H1 (cell line): Measurements from ENCODE around the gene ZNHIT3. TPM values are rescaled to one million over a fixed set of nuclear protein-coding genes. Genes with fewer than 3 reads are reported as not detected.

Experiments used
- CTCF ChIA-PET: fragments of 300-600 bp; sonication (Branson Sonifier 250); formaldehyde crosslinking; loops from one replicate; lab custom pipeline; 2021; ENCODE audit not compliant: partially characterized antibody; lab: Charles Lee
- POLR2A ChIA-PET: fragments of 300-600 bp; sonication (Branson Sonifier 250); formaldehyde crosslinking; loops from one replicate; lab custom pipeline; 2021; ENCODE audit warnings: inconsistent platforms; ENCODE audit not compliant: partially characterized antibody; lab: Charles Lee
- DNase-seq, 2 experiments: peaks; one replicate each; pipeline versions ENCODE4 v3.0.0 to v3.0.0-alpha.2; 2010 to 2022; ENCODE audit warnings: low spot score in 2 of 2, low read depth in 1 of 2, mixed read lengths in 1 of 2
- FAIRE-seq: peaks from 2 replicates; lab custom pipeline; 2011; peaks lifted over from hg19 to GRCh38; lab: Jason Lieb, UNC
- H2AFZ ChIP-seq: 2 replicates; pipeline ENCODE4 v1.8.1; 2012; ENCODE audit warnings: low read length, inconsistent platforms
- H2AK5ac ChIP-seq: 2 replicates; pipeline ENCODE4 v1.6.1; 2013; ENCODE audit warnings: low read depth, low read length
- H2BK120ac ChIP-seq: replicated peaks from 2 replicates; pipeline ENCODE3; 2013; ENCODE audit warnings: low read depth, low read length, inconsistent platforms
- H2BK12ac ChIP-seq: 2 replicates; pipeline ENCODE4 v1.6.1; 2013; ENCODE audit warnings: low read depth, low read length
- H2BK15ac ChIP-seq: 2 replicates; pipeline ENCODE4 v1.6.1; 2013; ENCODE audit warnings: low read length
- H2BK20ac ChIP-seq: 2 replicates; pipeline ENCODE4 v1.6.1; 2013; ENCODE audit warnings: low read length
- H2BK5ac ChIP-seq: 2 replicates; pipeline ENCODE4 v1.6.1; 2013; ENCODE audit warnings: low read depth, low read length
- H3K14ac ChIP-seq: 2 replicates; pipeline ENCODE4 v1.6.1; 2013; ENCODE audit warnings: inconsistent platforms; ENCODE audit not compliant: insufficient read length
- H3K18ac ChIP-seq: 2 replicates; pipeline ENCODE4 v1.6.1; 2013; ENCODE audit warnings: low read length; ENCODE audit errors: extremely low read depth
- H3K23ac ChIP-seq: 2 replicates; pipeline ENCODE4 v1.6.1; 2013; ENCODE audit warnings: inconsistent platforms; ENCODE audit not compliant: insufficient read length
- H3K23me2 ChIP-seq: 2 replicates; pipeline ENCODE4 v1.6.1; 2013; ENCODE audit warnings: low read depth, low read length
- H3K27ac ChIP-seq: 2 replicates; pipeline ENCODE4 v1.6.1; 2011; ENCODE audit warnings: low read depth, low read length, inconsistent platforms
- H3K27me3 ChIP-seq, 4 experiments: replicated peaks in 1 of 4; 1 replicate in 1 of 4; 2 replicates in 3 of 4; pipeline versions ENCODE4 v1.6.1 to v1.8.1; 2011 to 2013; ENCODE audit warnings: low read length in 3 of 4, mild to moderate bottlenecking in 3 of 4, inconsistent platforms in 2 of 4, mixed read lengths in 2 of 4, moderate library complexity in 1 of 4; ENCODE audit not compliant: control insufficient read depth in 3 of 4, insufficient read depth in 3 of 4; ENCODE audit errors: extremely low read depth in 1 of 4
- H3K36me3 ChIP-seq, 4 experiments: 2 replicates each; pipeline versions ENCODE4 v1.6.1 to v1.8.1; 2011 to 2013; ENCODE audit warnings: mild to moderate bottlenecking in 4 of 4, low read length in 3 of 4, moderate library complexity in 2 of 4, control low read depth in 1 of 4, inconsistent platforms in 1 of 4; ENCODE audit not compliant: insufficient read depth in 4 of 4, control insufficient read depth in 2 of 4
- H3K4ac ChIP-seq: replicated peaks from 2 replicates; pipeline ENCODE3; 2013; ENCODE audit warnings: low read length, low read depth, mixed read lengths, inconsistent platforms; ENCODE audit not compliant: insufficient read length
- H3K4me1 ChIP-seq, 4 experiments: replicated peaks in 1 of 4; 1 replicate in 1 of 4; 2 replicates in 3 of 4; pipeline versions ENCODE4 v1.6.1 to v1.8.1; 2011 to 2013; ENCODE audit warnings: low read length in 3 of 4, inconsistent platforms in 2 of 4, mixed read lengths in 1 of 4; ENCODE audit not compliant: insufficient read depth in 4 of 4, control insufficient read depth in 3 of 4
- H3K4me2 ChIP-seq, 2 experiments: 2 replicates each; pipeline versions ENCODE4 v1.6.1 to v1.8.1; 2011 to 2013; ENCODE audit warnings: low read depth in 2 of 2, low read length in 2 of 2, control low read depth in 1 of 2, inconsistent platforms in 1 of 2, mild to moderate bottlenecking in 1 of 2; ENCODE audit not compliant: insufficient read depth in 1 of 2
- H3K4me3 ChIP-seq, 4 experiments: fragments of 200-600, 300-600 bp in 1 of 4; sonication (generic), shearing (Covaris generic), sonication (Bioruptor Twin) in 1 of 4; 2 replicates each; pipeline versions ENCODE4 v1.5.1 to v1.8.1; 2011 to 2016; ENCODE audit warnings: low read length in 4 of 4, low read depth in 3 of 4, control low read depth in 2 of 4, inconsistent platforms in 2 of 4, mild to moderate bottlenecking in 2 of 4, mixed read lengths in 1 of 4, moderate library complexity in 1 of 4; ENCODE audit not compliant: insufficient read depth in 2 of 4; ENCODE audit errors: extremely low read depth in 1 of 4
- H3K56ac ChIP-seq: replicated peaks from 2 replicates; pipeline ENCODE3; 2013; ENCODE audit warnings: low read depth, mild to moderate bottlenecking, mixed read lengths, low read length, inconsistent platforms; ENCODE audit not compliant: insufficient read length
- H3K79me1 ChIP-seq: 2 replicates; pipeline ENCODE4 v1.6.1; 2013; ENCODE audit warnings: low read depth, low read length, control low read depth
- H3K79me2 ChIP-seq, 2 experiments: 2 replicates each; pipeline versions ENCODE4 v1.6.1 to v1.8.1; 2012 to 2013; ENCODE audit warnings: low read length in 2 of 2, mild to moderate bottlenecking in 2 of 2, inconsistent platforms in 1 of 2; ENCODE audit not compliant: insufficient read depth in 2 of 2, control insufficient read depth in 1 of 2
- H3K9ac ChIP-seq, 4 experiments: replicated peaks in 1 of 4; 1 replicate in 1 of 4; 2 replicates in 3 of 4; pipeline versions ENCODE4 v1.6.1 to v1.8.1; 2011 to 2013; ENCODE audit warnings: low read depth in 3 of 4, low read length in 3 of 4, control low read depth in 2 of 4, mild to moderate bottlenecking in 2 of 4, moderate library complexity in 2 of 4, inconsistent platforms in 1 of 4; ENCODE audit errors: extremely low read depth in 1 of 4
- H3K9me3 ChIP-seq, 2 experiments: 2 replicates each; pipeline versions ENCODE4 v1.6.1 to v1.8.1; 2012 to 2013; ENCODE audit warnings: mild to moderate bottlenecking in 2 of 2, moderate library complexity in 2 of 2, control low read depth in 1 of 2, inconsistent platforms in 1 of 2, low read depth in 1 of 2, low read length in 1 of 2, mixed read lengths in 1 of 2; ENCODE audit not compliant: insufficient read depth in 2 of 2
- H4K20me1 ChIP-seq, 2 experiments: replicated peaks in 1 of 2; 2 replicates each; pipeline versions ENCODE3 to v1.8.1; 2011 to 2013; ENCODE audit warnings: inconsistent platforms in 2 of 2, low read length in 2 of 2, mild to moderate bottlenecking in 1 of 2; ENCODE audit not compliant: insufficient read depth in 2 of 2, control insufficient read depth in 1 of 2
- H4K5ac ChIP-seq: 2 replicates; pipeline ENCODE4 v1.6.1; 2013; ENCODE audit warnings: low read length, low read depth, mixed read lengths, inconsistent platforms; ENCODE audit not compliant: insufficient read length
- H4K8ac ChIP-seq: 2 replicates; pipeline ENCODE4 v1.8.0; 2013; ENCODE audit warnings: mild to moderate bottlenecking, moderate library complexity, low read length, inconsistent platforms; ENCODE audit not compliant: insufficient read depth; ENCODE audit errors: extremely low read depth
- H4K91ac ChIP-seq: replicated peaks from 2 replicates; pipeline ENCODE3; 2013; ENCODE audit warnings: low read length, mixed read lengths, inconsistent platforms; ENCODE audit not compliant: insufficient read length
- ASH2L ChIP-seq: fragments of 200-600, 300-600 bp; sonication (generic); IDR thresholded peaks from one replicate; pipeline ENCODE4 v1.7.1; 2017; ENCODE audit warnings: low read length
- BACH1 ChIP-seq: IDR thresholded peaks from 2 replicates; pipeline ENCODE4 v1.6.1; 2012; ENCODE audit warnings: low read length, improper control_type of control experiment
- CHD2 ChIP-seq: IDR thresholded peaks from 2 replicates; pipeline ENCODE4 v1.6.1; 2012; ENCODE audit warnings: low read length, improper control_type of control experiment
- EGR1 ChIP-seq: IDR thresholded peaks from 2 replicates; pipeline ENCODE4 v1.6.1; 2011; ENCODE audit warnings: low read depth, low read length, borderline replicate concordance
- GABPA ChIP-seq: IDR thresholded peaks from 2 replicates; pipeline ENCODE4 v1.6.1; 2011; ENCODE audit warnings: mild to moderate bottlenecking, low read length, moderate library complexity, borderline replicate concordance; ENCODE audit not compliant: insufficient read depth
- HDAC2 ChIP-seq, 2 experiments: fragments of 300-600 bp in 1 of 2; sonication (generic) in 1 of 2; IDR thresholded peaks; 2 replicates each; pipeline ENCODE4 v1.6.1; 2011 to 2012; ENCODE audit warnings: low read depth in 2 of 2, low read length in 2 of 2, mild to moderate bottlenecking in 2 of 2, moderate library complexity in 2 of 2, borderline replicate concordance in 1 of 2, inconsistent platforms in 1 of 2
- JUND ChIP-seq: IDR thresholded peaks from 2 replicates; pipeline ENCODE4 v1.6.1; 2011; ENCODE audit warnings: mild to moderate bottlenecking, improper control_type of control experiment, low read length
- POLR2AphosphoS5 ChIP-seq: IDR thresholded peaks from 2 replicates; pipeline ENCODE4 v1.6.1; 2011; ENCODE audit warnings: low read depth, low read length
- RBBP5 ChIP-seq: IDR thresholded peaks from 2 replicates; pipeline ENCODE4 v1.7.1; 2012; ENCODE audit warnings: low read depth, mild to moderate bottlenecking, inconsistent platforms, low read length, moderate library complexity, borderline replicate concordance
- RFX5 ChIP-seq: IDR thresholded peaks from 2 replicates; pipeline ENCODE4 v1.6.1; 2011; ENCODE audit warnings: low read depth, low read length, improper control_type of control experiment, borderline replicate concordance
- RXRA ChIP-seq: IDR thresholded peaks from 2 replicates; pipeline ENCODE4 v1.6.1; 2011; ENCODE audit warnings: low read depth, mild to moderate bottlenecking, low read length, moderate library complexity; ENCODE audit not compliant: insufficient read depth
- WGBS, 2 experiments: shearing (Covaris generic) in 1 of 2; methylation state at CpG; one replicate each; pipeline versions ENCODE4 v1.1.6 to v1.1.7; 2013 to 2015; ENCODE audit warnings: low lambda C conversion rate in 2 of 2, mixed read lengths in 2 of 2, inconsistent platforms in 1 of 2, low coverage in 1 of 2, missing lambda C conversion rate in 1 of 2; ENCODE audit not compliant: insufficient replicate concordance in 2 of 2, insufficient coverage in 1 of 2, insufficient read length in 1 of 2; ENCODE audit errors: extremely low coverage in 1 of 2, missing lambda C conversion rate in 1 of 2; 5-methylcytosine and 5-hydroxymethylcytosine counted together
- polyA plus RNA-seq, 7 experiments: library from polyadenylated mRNA; depleted of rRNA in 3 of 7; stranded (reverse) in 5 of 7; unstranded in 2 of 7; fragments of >200 nt in 5 of 7; fragments of 200-250 nt in 2 of 7; gene quantifications; 1 replicate in 5 of 7; 2 replicates in 1 of 7; 4 replicates in 1 of 7; pipeline versions ENCODE4 v1.2.1 to v1.2.3, GENCODE V29; 2011 to 2013; ENCODE audit warnings: missing spikeins in 2 of 7, mixed read lengths in 2 of 7
- total RNA-seq: library from RNA; stranded (reverse); fragmentation: NEBNext Ultra II Directional; extraction: Animal tissue kit (Norgen Biotek cat#: 25700); gene quantifications from 2 replicates; pipeline ENCODE4 v1.2.1, GENCODE V29; 2021

ZNHIT3 gene
- total and polyA plus RNA-seq, 2 of the 8 experiments (the other 6 are each of a cell fraction or from before 2014, with no cell fraction given): 59.1 to 147 TPM

DNA sequence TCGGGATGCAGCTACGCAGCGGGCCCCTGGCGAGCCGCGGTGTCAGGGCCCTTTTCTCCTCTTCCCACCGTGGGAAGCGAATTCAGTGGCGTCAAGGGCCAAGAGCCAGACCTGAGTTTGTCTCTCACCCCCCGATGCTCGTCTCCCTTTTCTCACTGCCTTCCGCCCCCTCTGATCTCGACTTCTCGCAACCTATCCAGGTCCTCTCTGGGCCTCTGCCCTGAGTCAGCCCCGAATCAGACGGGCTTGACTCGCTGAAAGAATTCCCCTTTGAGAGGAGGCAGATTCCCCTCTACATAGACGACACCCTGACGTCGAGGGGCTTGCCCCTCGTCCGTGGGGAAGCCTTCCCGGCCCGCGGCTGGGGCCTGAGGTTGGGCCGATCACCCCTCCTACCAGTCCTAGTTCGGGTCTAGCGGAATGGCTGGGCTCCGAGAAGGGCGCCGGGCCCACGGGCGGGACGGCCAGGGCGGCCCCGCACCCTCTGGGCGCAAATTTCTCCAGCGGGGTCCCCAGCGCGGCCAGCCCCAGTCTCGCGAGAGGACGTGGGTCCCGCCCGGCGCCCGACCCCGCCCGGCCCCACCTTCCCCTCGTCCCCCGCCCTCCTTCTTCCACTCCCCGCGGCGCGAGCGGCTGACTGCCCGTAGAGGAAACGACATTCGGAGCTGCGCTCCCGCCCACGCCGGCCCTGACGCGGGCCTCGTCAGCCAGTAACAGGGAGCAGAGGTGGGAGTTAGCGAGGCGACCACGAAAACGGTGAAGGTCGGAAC lies 58.0 kb downstream of the ZNHIT3 start, which contains the start of gene GGNBP2:
Gene GGNBP2, plus strand, starts transcription at position 613 of the 770 bp plus-strand sequence. CDS start 806 bp downstream, outside the sequence.
- CTCF ChIA-PET: interaction anchor here (0.8 kb wide), 1 partner anchor 30 kb away, joined by 3 read pairs; no protein-coding TSS in a partner anchor
- H3K4me1 ChIP-seq: peaks cover 0 to 5% (median 1%) of the 10 kb centered on the region in 4 experiments; a peak in 2 of 7 replicates
- H4K8ac ChIP-seq: peak within 1 kb of the TSS; percentile 94
- TF ChIP-seq ASH2L: peak; percentile 58
- TF ChIP-seq JUND: no peak
- peak; percentile 32; the same call in 1 of the 2 replicates for TF ChIP-seq BACH1
- TF ChIP-seq RBBP5: peak; percentile 51; the same call in 1 of the 2 replicates
- no peak for TF ChIP-seq RFX5
- no peak for TF ChIP-seq GABPA
- peak; percentile 79; the same call in 1 of the 2 replicates for TF ChIP-seq EGR1
- TF ChIP-seq RXRA: no peak
- peak; percentile 93 for TF ChIP-seq CHD2
- TF ChIP-seq POLR2AphosphoS5: peak; percentile 69; the same call in 1 of the 2 replicates
- TF ChIP-seq HDAC2 (IDR thresholded peaks at IDR 0.05; ENCODE audit: borderline replicate concordance in 1 of 2, low read depth in 2 of 2, low read length in 2 of 2): no peak; a peak in 1 of 4 replicates

More for the DNA sequence above, 58.0 kb downstream of the ZNHIT3 start, which contains the start of gene GGNBP2:
- 3% methylated on average over 27 of the region's 71 CpGs; no CpG with 5 or more reads in 1 of the 2 experiments for WGBS, 2 experiments
- Histone ChIP-seq H3K56ac (peak within 1 kb of the TSS; percentile 52), H3K27ac (peak within 1 kb of the TSS; percentile 94), H3K14ac (peak within 1 kb of the TSS; percentile 37), H3K9ac (peak within 1 kb of the TSS; percentile 84 to 92 (median 89)), H3K23ac (no peak within 1 kb of the TSS), H3K36me3 (no peaks in the 10 kb centered on the region), H3K4me2 (peak within 1 kb of the TSS; percentile 93 to 94), H3K23me2 (peaks cover 12% of the 10 kb centered on the region), H3K18ac (peak within 1 kb of the TSS; percentile 90), H2BK120ac (no peak within 1 kb of the TSS), H2BK5ac (peak within 1 kb of the TSS; percentile 92), H4K91ac (peak within 1 kb of the TSS; percentile 95), H3K79me1 (peaks cover 6% of the 10 kb centered on the region), H4K20me1 (peaks cover 0 to 5% of the 10 kb centered on the region in 2 experiments), H4K5ac (peak within 1 kb of the TSS; percentile 98), H3K9me3 (no peaks in the 10 kb centered on the region), H3K4me3 (peak within 1 kb of the TSS; percentile 73 to 99 (median 93)), H2BK15ac (peak within 1 kb of the TSS; percentile 61; the same call in 1 of the 2 replicates), H2BK20ac (no peak within 1 kb of the TSS), H3K4ac (no peak within 1 kb of the TSS), H2BK12ac (0 out of 2 replicates have a peak within 1 kb of the TSS, but pooled peaks have one; percentile 75), H2AK5ac (0 out of 2 replicates have a peak within 1 kb of the TSS, but pooled peaks have one; percentile 68), H3K79me2 (peaks cover 6 to 42% of the 10 kb centered on the region in 2 experiments; a peak in 3 of 4 replicates), H3K27me3 (no peaks in the 10 kb centered on the region), H2AFZ (peak within 1 kb of the TSS; percentile 92)
- FAIRE-seq (no peak), DNase-seq (peak; percentile 46 to 95)
- POLR2A ChIA-PET: interaction anchor here (0.9 to 4.1 kb wide), 7 partner anchors 9 to 67 kb away, joined by 3 to 101 read pairs (median 5); partner anchors contain the start of genes DHRS11, MYO19 and PIGW
